ENCODE data around the gene DCUN1D4.

GRCh38 chr4:51895816-51896408 lies 53.0 kb downstream of the DCUN1D4 start:
- TF ChIP-seq CTCF (IDR thresholded peaks at IDR 0.05; ENCODE audit: insufficient read depth, low read length) (peak; percentile 73), GABPA (IDR thresholded peaks at IDR 0.05; ENCODE audit: low read depth) (no peak), POLR2AphosphoS5 (IDR thresholded peaks at IDR 0.05; ENCODE audit: low read depth) (no peak), SPI1 (IDR thresholded peaks at IDR 0.05; ENCODE audit: borderline replicate concordance, low read depth) (no peak)
